Stomach smooth muscle (tissue), 2 donors: Measurements from ENCODE around the gene FOXD4L3.
"Not testable (repeated sequence)": the region's sequence is repeated elsewhere in the genome, so short reads cannot be mapped to it uniquely, and the experiment has no call there.

ENCODE experiments used
- H3K27ac ChIP-seq: one replicate; pipeline ENCODE4 v1.7.0; 2013; ENCODE audit warnings: mild to moderate bottlenecking, low read length, inconsistent platforms
- H3K27me3 ChIP-seq, 2 donors: one replicate each; pipeline ENCODE4 v1.7.0; 2013; ENCODE audit warnings: low read length in 2 of 2; ENCODE audit not compliant: insufficient read depth in 2 of 2, control insufficient read depth in 1 of 2
- H3K36me3 ChIP-seq, 2 donors: one replicate each; pipeline ENCODE4 v1.7.0; 2013; ENCODE audit warnings: low read length in 2 of 2; ENCODE audit not compliant: control insufficient read depth in 2 of 2, insufficient read depth in 2 of 2
- H3K4me1 ChIP-seq: one replicate; pipeline ENCODE4 v1.7.0; 2013; ENCODE audit warnings: low read length; ENCODE audit not compliant: control insufficient read depth, insufficient read depth
- H3K4me3 ChIP-seq, 2 donors: one replicate each; pipeline ENCODE4 v1.7.0; 2013; ENCODE audit warnings: low read length in 2 of 2
- H3K9ac ChIP-seq, 2 donors: one replicate each; pipeline ENCODE4 v1.7.0; 2013; ENCODE audit warnings: low read length in 2 of 2, mild to moderate bottlenecking in 1 of 2
- H3K9me3 ChIP-seq, 2 donors: one replicate each; pipeline ENCODE4 v1.7.0; 2013; ENCODE audit warnings: low read length in 2 of 2; ENCODE audit not compliant: control insufficient read depth in 2 of 2
- donor health status: healthy.
- donor health status: Pancreatic carcinoma.

Gene FOXD4L3

GRCh38 chr9:68323749-68324148 lies 21.1 kb downstream of the FOXD4L3 start:
- H3K9me3 ChIP-seq, H3K4me3 ChIP-seq, H3K9ac ChIP-seq, H3K36me3 ChIP-seq, H3K27ac ChIP-seq, H3K27me3 ChIP-seq, H3K4me1 ChIP-seq: not testable (repeated sequence)

GRCh38 chr9:68324518-68324917 lies 21.9 kb downstream of the FOXD4L3 start:
- not testable (repeated sequence) for H3K27me3 ChIP-seq, H3K4me1 ChIP-seq, H3K36me3 ChIP-seq, H3K4me3 ChIP-seq, H3K27ac ChIP-seq, H3K9me3 ChIP-seq, H3K9ac ChIP-seq

DNA sequence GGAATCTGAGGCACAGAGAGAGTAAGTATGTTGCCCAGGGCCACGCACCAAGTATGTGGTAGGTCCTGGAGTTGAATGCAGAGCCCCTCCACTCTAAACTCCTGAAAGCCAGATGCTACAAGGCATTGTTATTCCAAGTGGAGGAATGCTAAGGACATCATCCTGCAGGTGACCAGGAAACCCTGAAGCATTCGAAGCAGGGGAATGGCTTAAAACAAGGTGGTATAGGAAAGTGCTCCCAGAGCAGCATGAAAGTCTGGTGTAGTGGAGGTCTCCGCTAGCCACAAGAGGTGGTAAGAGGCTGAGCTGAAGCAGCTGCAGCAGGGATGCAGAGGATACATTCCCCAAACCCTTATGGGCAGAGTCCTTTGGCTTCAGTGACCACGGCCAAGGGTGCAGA lies 26.4 kb downstream of the FOXD4L3 start:
- not testable (repeated sequence) for H3K27me3 ChIP-seq, H3K36me3 ChIP-seq, H3K4me1 ChIP-seq, H3K9me3 ChIP-seq, H3K9ac ChIP-seq, H3K4me3 ChIP-seq, H3K27ac ChIP-seq

DNA sequence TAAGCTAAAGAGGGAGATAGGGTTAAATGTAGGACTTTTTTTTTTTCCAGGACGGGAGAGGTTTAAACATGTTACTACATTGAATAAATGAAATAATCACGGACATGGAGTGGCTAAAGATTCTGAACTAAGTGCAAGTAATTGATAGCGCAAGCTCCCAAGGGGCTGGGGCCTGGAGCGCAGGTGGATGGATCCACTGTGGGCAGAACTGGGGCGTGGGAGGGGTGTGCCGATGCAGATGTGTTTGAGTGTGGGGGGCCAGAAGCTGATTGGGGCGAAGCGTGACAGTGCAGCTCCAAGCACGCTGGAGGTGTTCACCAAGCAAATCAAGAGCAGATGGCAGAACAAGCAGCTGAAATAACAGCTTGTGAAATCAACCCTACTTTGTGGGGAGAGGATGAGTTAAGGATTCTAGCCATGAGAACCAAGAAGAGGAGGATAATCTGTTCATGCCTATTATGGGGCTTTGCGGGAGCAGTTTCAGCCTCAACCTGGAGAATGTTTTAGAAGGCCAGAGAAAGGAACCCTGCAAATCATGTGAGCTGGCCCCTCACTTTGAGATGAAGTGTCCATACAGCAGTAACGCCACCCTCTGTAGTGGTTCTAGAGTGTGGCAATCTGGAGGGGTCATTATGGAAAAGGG lies 28.0 kb downstream of the FOXD4L3 start:
- not testable (repeated sequence) for H3K4me3 ChIP-seq, H3K4me1 ChIP-seq, H3K9ac ChIP-seq, H3K9me3 ChIP-seq, H3K36me3 ChIP-seq, H3K27me3 ChIP-seq, H3K27ac ChIP-seq

DNA sequence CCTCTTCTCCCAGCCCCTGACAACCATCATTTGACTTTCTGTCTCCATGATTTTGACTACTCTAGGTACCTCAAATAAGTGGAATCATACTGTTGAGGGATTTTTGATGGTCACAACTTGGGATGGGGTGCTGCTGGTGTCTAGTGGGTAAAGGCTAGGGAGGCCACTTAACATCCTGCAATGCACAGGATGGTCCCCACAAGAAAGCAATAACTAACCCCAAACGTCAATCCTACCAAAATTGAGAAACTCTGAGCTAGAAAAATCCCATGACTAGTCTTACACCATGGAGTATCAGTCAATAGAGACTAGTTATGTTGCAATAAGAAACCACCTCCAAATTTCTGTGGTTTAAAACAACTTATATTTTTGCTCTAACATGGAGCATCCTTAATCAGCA lies 29.5 kb downstream of the FOXD4L3 start:
- not testable (repeated sequence) for H3K4me1 ChIP-seq, H3K4me3 ChIP-seq, H3K27ac ChIP-seq, H3K27me3 ChIP-seq, H3K9ac ChIP-seq, H3K36me3 ChIP-seq, H3K9me3 ChIP-seq

DNA sequence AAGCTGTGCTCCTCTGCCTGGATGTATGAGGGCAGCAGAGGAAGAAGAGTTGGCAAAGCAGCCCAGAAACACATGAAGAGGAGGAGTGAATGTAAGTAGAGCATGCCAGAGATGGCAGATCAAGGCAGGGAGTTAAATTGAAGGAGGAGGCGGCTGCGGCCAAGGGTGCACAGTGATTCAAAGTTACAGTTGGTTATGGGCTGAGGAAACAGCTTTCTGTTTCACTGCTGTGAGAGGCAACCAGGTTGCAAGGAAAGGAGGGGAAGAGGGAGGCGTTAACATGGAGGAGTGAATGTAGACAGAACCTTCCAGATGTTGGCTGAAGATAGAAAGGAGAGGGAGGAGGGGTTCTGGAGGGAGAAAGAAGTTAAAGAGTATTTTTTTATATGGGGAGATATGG lies 33.3 kb downstream of the FOXD4L3 start:
- not testable (repeated sequence) for H3K9ac ChIP-seq, H3K27ac ChIP-seq, H3K9me3 ChIP-seq, H3K4me3 ChIP-seq, H3K36me3 ChIP-seq, H3K4me1 ChIP-seq, H3K27me3 ChIP-seq

- not testable (repeated sequence) for H3K27ac ChIP-seq, H3K36me3 ChIP-seq, H3K27me3 ChIP-seq, H3K9me3 ChIP-seq, H3K9ac ChIP-seq, H3K4me1 ChIP-seq, H3K4me3 ChIP-seq
Measured at GRCh38 chr9:68336639-68337339, 34.1 kb downstream of the FOXD4L3 start.

- H3K27ac ChIP-seq, H3K36me3 ChIP-seq, H3K27me3 ChIP-seq, H3K9me3 ChIP-seq, H3K4me3 ChIP-seq, H3K4me1 ChIP-seq, H3K9ac ChIP-seq: not testable (repeated sequence)
Measured at GRCh38 chr9:68338000-68338399, 35.3 kb downstream of the FOXD4L3 start.

DNA sequence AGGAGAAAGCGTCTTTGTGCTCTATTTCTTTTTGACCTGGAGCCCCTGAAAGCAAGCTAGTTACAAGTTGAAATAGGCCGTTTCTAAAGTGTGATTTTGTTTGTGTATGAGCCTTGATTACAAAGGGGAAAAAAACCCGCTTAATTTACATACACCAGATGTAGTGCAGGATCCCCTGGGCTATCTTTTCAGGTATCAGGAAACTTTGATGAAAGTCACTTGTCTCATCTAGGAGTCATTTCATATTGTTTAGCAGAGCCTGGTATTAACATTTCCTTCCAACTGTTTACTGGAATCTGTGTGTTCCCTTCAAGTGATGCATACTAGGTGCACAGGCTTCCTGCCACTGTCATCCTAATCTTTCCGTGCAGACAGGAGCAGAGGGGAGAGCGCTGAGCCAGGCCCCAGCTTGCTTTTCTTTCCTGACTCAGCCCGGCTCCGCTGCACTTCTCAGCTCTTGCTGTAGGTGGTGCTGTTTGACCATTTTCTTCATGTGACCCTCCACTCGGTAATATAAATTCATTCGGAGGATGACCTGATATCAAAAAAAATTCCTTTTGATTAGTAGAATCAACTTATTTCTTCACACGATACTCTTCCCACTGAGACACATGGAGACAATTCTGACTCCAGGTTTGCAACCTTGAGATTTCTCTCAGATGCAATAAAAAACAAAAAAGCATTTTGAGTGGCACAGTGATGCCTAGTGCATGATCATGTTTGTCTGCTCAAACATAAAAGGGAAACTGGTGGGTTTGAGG lies 39.8 kb downstream of the FOXD4L3 start:
- not testable (repeated sequence) for H3K36me3 ChIP-seq, H3K27ac ChIP-seq, H3K4me1 ChIP-seq, H3K27me3 ChIP-seq, H3K9ac ChIP-seq, H3K9me3 ChIP-seq, H3K4me3 ChIP-seq

GRCh38 chr9:68343242-68343641 lies 40.6 kb downstream of the FOXD4L3 start:
- not testable (repeated sequence) for H3K36me3 ChIP-seq

DNA sequence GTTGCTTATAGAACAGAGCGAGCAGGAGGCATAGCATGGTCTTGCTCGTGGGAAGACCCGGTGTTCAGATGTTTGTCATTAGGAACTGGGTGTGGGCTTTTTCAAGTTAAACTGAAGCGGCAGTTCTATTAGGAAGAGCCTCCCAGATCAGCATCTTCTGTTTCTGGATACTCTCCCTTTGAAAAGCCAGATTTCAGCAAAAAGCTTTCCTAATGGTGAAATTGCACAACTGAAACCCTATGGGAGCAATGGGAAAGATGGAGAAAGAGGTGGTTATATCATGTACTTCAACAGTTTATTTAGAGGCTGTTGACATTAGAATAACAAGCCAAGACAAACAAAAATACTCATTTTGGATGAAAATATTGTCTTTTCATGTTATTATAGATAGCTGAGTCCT lies 41.3 kb downstream of the FOXD4L3 start:
- H3K4me3 ChIP-seq, H3K27me3 ChIP-seq, H3K9me3 ChIP-seq, H3K9ac ChIP-seq, H3K4me1 ChIP-seq, H3K27ac ChIP-seq, H3K36me3 ChIP-seq: not testable (repeated sequence)

More at GRCh38 chr9:68343242-68343641, 40.6 kb downstream of the FOXD4L3 start:
- H3K4me3 ChIP-seq, H3K4me1 ChIP-seq, H3K9me3 ChIP-seq, H3K27ac ChIP-seq, H3K9ac ChIP-seq, H3K27me3 ChIP-seq: not testable (repeated sequence)
